ENCODE results near the gene PLAAT5. TPM values are rescaled to one million over a fixed set of nuclear protein-coding genes. Genes with fewer than 3 reads are reported as not detected.

Gene PLAAT5
- total and polyA plus RNA-seq, 2 of the 8 experiments (the other 6 are each of a cell fraction or from before 2014, with no cell fraction given): 16.0 to 18.7 TPM

DNA sequence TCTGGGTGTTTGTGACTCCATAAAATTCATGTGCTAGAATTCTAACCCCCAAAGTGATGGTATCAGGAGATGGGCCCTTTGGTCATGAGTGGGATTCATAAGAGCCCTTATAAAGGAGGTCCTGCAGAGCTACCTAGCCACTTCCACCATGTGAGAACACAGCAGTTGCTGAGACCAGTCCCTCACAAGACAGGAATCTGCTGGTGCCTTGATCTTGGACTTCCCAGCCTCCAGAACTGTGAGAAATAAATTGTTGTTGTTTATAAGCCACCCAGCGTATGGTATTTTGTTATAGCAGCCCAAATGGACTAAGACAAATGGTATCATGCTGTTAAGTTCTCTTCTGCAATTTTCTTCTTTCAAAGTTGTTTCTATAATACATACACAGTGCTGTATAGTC lies 1.5 kb upstream of the PLAAT5 start (continued):
- TF ChIP-seq POU5F1 (IDR thresholded peaks at IDR 0.05; ENCODE audit: low read depth, low read length) (no peak), GTF2F1 (IDR thresholded peaks at IDR 0.05; ENCODE audit: borderline replicate concordance, low read depth, low read length) (no peak)
